HepG2 (cell line): Measurements from ENCODE around the gene PRKAR1A. TPM values are rescaled to one million over a fixed set of nuclear protein-coding genes. Genes with fewer than 3 reads are reported as not detected.

Experiments
- ATM ChIP-seq: fragments of 450-650 bp; IDR thresholded peaks from 2 replicates; pipeline ENCODE4 v1.7.1; 2017; ENCODE audit warnings: mild to moderate bottlenecking, borderline replicate concordance
- BCL3 ChIP-seq: sonication (generic); formaldehyde crosslinking; IDR thresholded peaks from 2 replicates; pipeline ENCODE4 v1.5.1; 2020; ENCODE audit warnings: mild to moderate bottlenecking, missing genetic modification reagents, moderate library complexity
- E2F2 ChIP-seq: sonication (generic); formaldehyde crosslinking; IDR thresholded peaks from 2 replicates; pipeline ENCODE4 v1.4.0; 2020; ENCODE audit warnings: missing genetic modification reagents, borderline replicate concordance
- GATA4 ChIP-seq: sonication (generic); IDR thresholded peaks from 2 replicates; pipeline ENCODE4 v1.6.1; 2016; ENCODE audit warnings: antibody characterized with exemption, low read depth, borderline replicate concordance
- HIVEP1 ChIP-seq: sonication (generic); formaldehyde crosslinking; IDR thresholded peaks from 2 replicates; pipeline ENCODE4 v1.4.0; 2020; ENCODE audit warnings: mild to moderate bottlenecking, missing genetic modification reagents
- IRF1 ChIP-seq: sonication (generic); formaldehyde crosslinking; IDR thresholded peaks from 2 replicates; pipeline ENCODE4 v1.4.0; 2020; ENCODE audit warnings: low read depth, mild to moderate bottlenecking, missing genetic modification reagents
- JUND ChIP-seq: sonication (generic); formaldehyde crosslinking; IDR thresholded peaks from 2 replicates; pipeline ENCODE4 v1.8.0; 2022; ENCODE audit warnings: mild to moderate bottlenecking, missing genetic modification reagents
- KMT2B ChIP-seq: IDR thresholded peaks from 2 replicates; pipeline ENCODE4 v1.6.1; 2016; ENCODE audit warnings: missing genetic modification reagents, missing compliant biosample characterization
- NCOA1 ChIP-seq: sonication (generic); formaldehyde crosslinking; IDR thresholded peaks from 2 replicates; pipeline ENCODE4 v1.9.0; 2021; ENCODE audit warnings: missing genetic modification reagents
- NCOA2 ChIP-seq: sonication (generic); formaldehyde crosslinking; IDR thresholded peaks from 2 replicates; pipeline ENCODE4 v1.8.0; 2022; ENCODE audit warnings: inconsistent platforms
- RNF219 ChIP-seq: sonication (generic); formaldehyde crosslinking; IDR thresholded peaks from 2 replicates; pipeline ENCODE4 v1.5.0; 2020; ENCODE audit warnings: mild to moderate bottlenecking, missing genetic modification reagents
- ZFP90 ChIP-seq: sonication (generic); formaldehyde crosslinking; IDR thresholded peaks from 2 replicates; pipeline ENCODE4 v1.8.0; 2022; ENCODE audit warnings: missing genetic modification reagents, mild to moderate bottlenecking, inconsistent platforms, borderline replicate concordance
- ZKSCAN8 ChIP-seq: IDR thresholded peaks from 2 replicates; pipeline ENCODE4 v1.6.1; 2016; ENCODE audit warnings: borderline replicate concordance, missing genetic modification reagents, missing compliant biosample characterization
- ZNF275 ChIP-seq: sonication (generic); formaldehyde crosslinking; IDR thresholded peaks from 2 replicates; pipeline ENCODE4 v1.8.0; 2022; ENCODE audit warnings: missing genetic modification reagents, mild to moderate bottlenecking, inconsistent platforms, borderline replicate concordance
- ZNF503 ChIP-seq: sonication (generic); formaldehyde crosslinking; IDR thresholded peaks from 2 replicates; pipeline ENCODE4 v1.4.0; 2020; ENCODE audit warnings: missing genetic modification reagents
- ZNF547 ChIP-seq: sonication (generic); formaldehyde crosslinking; IDR thresholded peaks from 2 replicates; pipeline ENCODE4 v1.5.1; 2020; ENCODE audit warnings: mild to moderate bottlenecking, missing genetic modification reagents
- ZNF704 ChIP-seq: sonication (generic); formaldehyde crosslinking; IDR thresholded peaks from 2 replicates; pipeline ENCODE4 v1.8.1; 2023; ENCODE audit warnings: mild to moderate bottlenecking, inconsistent platforms, moderate library complexity, missing genetic modification reagents, borderline replicate concordance
- ZNF761 ChIP-seq: sonication (generic); formaldehyde crosslinking; conservative IDR thresholded peaks from 2 replicates; pipeline ENCODE4 v1.4.0; 2020; ENCODE audit warnings: mild to moderate bottlenecking, missing genetic modification reagents
- polyA plus RNA-seq, 8 experiments: library from polyadenylated mRNA; depleted of rRNA in 3 of 8; stranded (reverse) in 7 of 8; unstranded in 1 of 8; fragments of >200 nt; fragmentation: Illumina TruSeq in 4 of 8; extraction: Trizol in 4 of 8; gene quantifications; 2 replicates each; pipeline versions ENCODE4 v1.2.1 to v1.2.3, GENCODE V29; 2011 to 2016; ENCODE audit warnings: low read depth in 4 of 8, missing spikeins in 1 of 8, mixed read lengths in 1 of 8; ENCODE audit not compliant: insufficient read depth in 1 of 8
- total RNA-seq, 5 experiments: library from RNA; depleted of rRNA; stranded (reverse); fragments of >200 nt; fragmentation: Illumina TruSeq; extraction: Trizol; gene quantifications; 2 replicates each; pipeline ENCODE4 v1.2.3, GENCODE V29; 2016; ENCODE audit warnings: low read depth in 1 of 5

PRKAR1A gene
- total and polyA plus RNA-seq, 2 of the 13 experiments (the other 11 are each of a cell fraction or from before 2014, with no cell fraction given): 265 to 266 TPM

GRCh38 chr17:68511671-68512246 lies 471 bp upstream of the PRKAR1A start (continued):
- no peak; the same call in 1 of the 2 replicates for TF ChIP-seq ZNF503 (CRISPR knock-in tag)
- no peak for TF ChIP-seq ZNF704 (CRISPR knock-in tag)
- peak; percentile 35; the same call in 1 of the 2 replicates for TF ChIP-seq GATA4
- TF ChIP-seq ZNF547: peak; percentile 84; the same call in 1 of the 2 replicates
- TF ChIP-seq JUND (CRISPR knock-in tag): peak; percentile 45; the same call in 1 of the 2 replicates
- peak; percentile 19; the same call in 1 of the 2 replicates for TF ChIP-seq BCL3 (CRISPR knock-in tag)
- TF ChIP-seq ZKSCAN8 (CRISPR knock-in tag): peak; percentile 20; the same call in 1 of the 2 replicates
- peak; percentile 59; the same call in 1 of the 2 replicates for TF ChIP-seq HIVEP1 (CRISPR knock-in tag)
- TF ChIP-seq ATM: no peak
- peak; percentile 43; the same call in 1 of the 2 replicates for TF ChIP-seq IRF1 (CRISPR knock-in tag)
- no peak for TF ChIP-seq E2F2 (CRISPR knock-in tag)
- peak; percentile 43; the same call in 1 of the 2 replicates for TF ChIP-seq ZNF275 (CRISPR knock-in tag)
- TF ChIP-seq NCOA1 (CRISPR knock-in tag): 0 out of 2 replicates have a peak, but pooled peaks have one; percentile 24
- peak; percentile 17; the same call in 1 of the 2 replicates for TF ChIP-seq ZNF761 (CRISPR knock-in tag)
- TF ChIP-seq ZFP90 (CRISPR knock-in tag): no peak
- TF ChIP-seq KMT2B (CRISPR knock-in tag): peak; percentile 21; the same call in 1 of the 2 replicates
- TF ChIP-seq NCOA2 (CRISPR knock-in tag): peak; percentile 52
- TF ChIP-seq RNF219 (CRISPR knock-in tag): no peak
